ENCODE measurements around the gene SPA17. TPM values are rescaled to one million over a fixed set of nuclear protein-coding genes. Genes with fewer than 3 reads are reported as not detected.
A peak's percentile ranks its signal among the peaks of the same experiment; 100 is the strongest.

The SPA17 gene
- total and polyA plus RNA-seq, 9 of the 15 experiments (the other 6 are each of a cell fraction or from before 2014, with no cell fraction given), result 6.0 to 19.5 (median 12.6) TPM

DNA sequence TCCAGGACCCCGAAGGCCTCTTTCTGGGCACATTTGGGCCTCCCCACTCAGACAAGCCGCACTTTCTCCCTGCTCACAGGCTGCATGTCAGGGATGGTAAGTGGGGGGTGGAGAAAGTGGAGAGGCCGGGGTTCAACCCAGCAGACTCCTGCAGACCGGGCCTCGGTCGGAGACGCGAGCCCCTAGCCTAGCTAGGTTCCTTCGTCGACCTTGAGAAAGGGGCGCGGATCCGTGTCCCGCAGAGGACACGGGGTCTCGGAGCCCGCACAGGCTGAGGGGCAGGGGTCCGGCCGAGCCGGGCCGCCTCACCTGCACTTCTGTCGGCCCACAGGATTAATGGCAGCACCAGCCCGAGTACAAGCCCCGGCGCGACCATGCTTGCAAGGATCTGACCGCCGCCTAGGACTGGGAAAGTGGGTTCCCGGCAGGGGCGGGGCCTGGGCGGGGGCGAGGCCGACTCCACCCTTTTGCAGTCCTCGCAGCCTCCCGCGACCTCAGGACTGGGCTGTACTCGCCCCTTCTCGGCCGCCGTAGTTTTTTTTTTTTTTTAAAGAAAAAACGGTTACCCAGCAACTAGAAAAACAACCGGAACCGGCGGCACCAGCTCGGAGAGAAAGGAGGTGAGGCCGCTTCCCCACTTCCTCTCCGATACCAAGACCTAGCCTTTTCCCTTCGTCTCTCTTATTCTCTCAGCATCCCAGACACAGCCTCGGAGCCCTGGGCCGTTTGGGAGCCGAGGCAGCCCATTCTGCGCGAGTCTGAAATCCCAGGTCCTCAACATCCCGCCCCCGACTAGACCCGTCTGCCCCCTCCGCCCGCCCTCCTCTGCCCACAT is at the start of gene SPA17, which contains the start of gene SIAE (continued):
- TF ChIP-seq PML (IDR thresholded peaks at IDR 0.05; ENCODE audit: low read length), result peak; percentile 58; the same call in 1 of the 2 replicates
- peak; percentile 50; the same call in 1 of the 2 replicates for TF ChIP-seq TCF7L2 (IDR thresholded peaks at IDR 0.05; ENCODE audit: low read depth, low read length)
- peak; percentile 41 for TF ChIP-seq EP400 (IDR thresholded peaks at IDR 0.05)
- peak; percentile 37; the same call in 1 of the 2 replicates for TF ChIP-seq JUND (IDR thresholded peaks at IDR 0.05; ENCODE audit: borderline replicate concordance, low read depth, low read length)
- no peak; the same call in 2 of the 3 replicates for TF ChIP-seq JUND (tag; IDR thresholded peaks at IDR 0.05; ENCODE audit: borderline replicate concordance, low read depth, low read length)
- TF ChIP-seq GABPA (tag; conservative IDR thresholded peaks at IDR 0.05; ENCODE audit: low read depth), result peak; percentile 87
- 0 out of 2 replicates have a peak, but pooled peaks have one; percentile 52 for TF ChIP-seq ZNF511 (CRISPR knock-in tag; IDR thresholded peaks at IDR 0.05)
- peak; percentile 86 for TF ChIP-seq POLR2A (conservative IDR thresholded peaks at IDR 0.05)
- TF ChIP-seq, protein P1, sequence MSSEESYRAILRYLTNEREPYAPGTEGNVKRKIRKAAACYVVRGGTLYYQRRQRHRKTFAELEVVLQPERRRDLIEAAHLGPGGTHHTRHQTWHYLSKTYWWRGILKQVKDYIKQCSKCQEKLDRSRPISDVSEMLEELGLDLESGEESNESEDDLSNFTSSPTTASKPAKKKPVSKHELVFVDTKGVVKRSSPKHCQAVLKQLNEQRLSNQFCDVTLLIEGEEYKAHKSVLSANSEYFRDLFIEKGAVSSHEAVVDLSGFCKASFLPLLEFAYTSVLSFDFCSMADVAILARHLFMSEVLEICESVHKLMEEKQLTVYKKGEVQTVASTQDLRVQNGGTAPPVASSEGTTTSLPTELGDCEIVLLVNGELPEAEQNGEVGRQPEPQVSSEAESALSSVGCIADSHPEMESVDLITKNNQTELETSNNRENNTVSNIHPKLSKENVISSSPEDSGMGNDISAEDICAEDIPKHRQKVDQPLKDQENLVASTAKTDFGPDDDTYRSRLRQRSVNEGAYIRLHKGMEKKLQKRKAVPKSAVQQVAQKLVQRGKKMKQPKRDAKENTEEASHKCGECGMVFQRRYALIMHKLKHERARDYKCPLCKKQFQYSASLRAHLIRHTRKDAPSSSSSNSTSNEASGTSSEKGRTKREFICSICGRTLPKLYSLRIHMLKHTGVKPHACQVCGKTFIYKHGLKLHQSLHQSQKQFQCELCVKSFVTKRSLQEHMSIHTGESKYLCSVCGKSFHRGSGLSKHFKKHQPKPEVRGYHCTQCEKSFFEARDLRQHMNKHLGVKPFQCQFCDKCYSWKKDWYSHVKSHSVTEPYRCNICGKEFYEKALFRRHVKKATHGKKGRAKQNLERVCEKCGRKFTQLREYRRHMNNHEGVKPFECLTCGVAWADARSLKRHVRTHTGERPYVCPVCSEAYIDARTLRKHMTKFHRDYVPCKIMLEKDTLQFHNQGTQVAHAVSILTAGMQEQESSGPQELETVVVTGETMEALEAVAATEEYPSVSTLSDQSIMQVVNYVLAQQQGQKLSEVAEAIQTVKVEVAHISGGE (CRISPR knock-in tag; IDR thresholded peaks at IDR 0.05), result peak in 1 of 3 experiments; percentile 72; a peak in 1 of 6 replicates
- peak; percentile 57; the same call in 1 of the 2 replicates for TF ChIP-seq SP1 (CRISPR knock-in tag; IDR thresholded peaks at IDR 0.05)
- TF ChIP-seq FOXJ2 (tag; IDR thresholded peaks at IDR 0.05), result peak; percentile 100
- peak; percentile 68 for TF ChIP-seq ETV1 (tag; conservative IDR thresholded peaks at IDR 0.05; ENCODE audit: low read depth)
- peak in 1 of 2 experiments; percentile 8; a peak in 1 of 3 replicates for TF ChIP-seq CBX3 (IDR thresholded peaks at IDR 0.05; ENCODE audit: borderline replicate concordance in 1 of 2, low read length in 2 of 2)
- TF ChIP-seq, protein P2, sequence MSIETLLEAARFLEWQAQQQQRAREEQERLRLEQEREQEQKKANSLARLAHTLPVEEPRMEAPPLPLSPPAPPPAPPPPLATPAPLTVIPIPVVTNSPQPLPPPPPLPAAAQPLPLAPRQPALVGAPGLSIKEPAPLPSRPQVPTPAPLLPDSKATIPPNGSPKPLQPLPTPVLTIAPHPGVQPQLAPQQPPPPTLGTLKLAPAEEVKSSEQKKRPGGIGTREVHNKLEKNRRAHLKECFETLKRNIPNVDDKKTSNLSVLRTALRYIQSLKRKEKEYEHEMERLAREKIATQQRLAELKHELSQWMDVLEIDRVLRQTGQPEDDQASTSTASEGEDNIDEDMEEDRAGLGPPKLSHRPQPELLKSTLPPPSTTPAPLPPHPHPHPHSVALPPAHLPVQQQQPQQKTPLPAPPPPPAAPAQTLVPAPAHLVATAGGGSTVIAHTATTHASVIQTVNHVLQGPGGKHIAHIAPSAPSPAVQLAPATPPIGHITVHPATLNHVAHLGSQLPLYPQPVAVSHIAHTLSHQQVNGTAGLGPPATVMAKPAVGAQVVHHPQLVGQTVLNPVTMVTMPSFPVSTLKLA (conservative IDR thresholded peaks at IDR 0.05), result peak in 1 of 2 experiments; percentile 50; a peak in 2 of 4 replicates
- peak; percentile 54 for TF ChIP-seq SAP30 (IDR thresholded peaks at IDR 0.05; ENCODE audit: borderline replicate concordance, insufficient read depth, low read depth, low read length, poor library complexity, severe bottlenecking)
- TF ChIP-seq NBN (IDR thresholded peaks at IDR 0.05; ENCODE audit: low read depth), result 0 out of 2 replicates have a peak, but pooled peaks have one; percentile 19

All from K562 (cell line).